HL-60/S4 (cell line): ENCODE results near the gene KANK2.
"Not testable (repeated sequence)": the region's sequence is repeated elsewhere in the genome, so short reads cannot be mapped to it uniquely, and the experiment has no call there.

Source experiments
- in situ Hi-C: fragments of 300-500 bp; cut with MboI; formaldehyde crosslinking; loops from 2 replicates; pipeline ENCODE4 v1.14.3; 2022; ENCODE audit warnings: low sequenced_read_pairs

The KANK2 gene

DNA sequence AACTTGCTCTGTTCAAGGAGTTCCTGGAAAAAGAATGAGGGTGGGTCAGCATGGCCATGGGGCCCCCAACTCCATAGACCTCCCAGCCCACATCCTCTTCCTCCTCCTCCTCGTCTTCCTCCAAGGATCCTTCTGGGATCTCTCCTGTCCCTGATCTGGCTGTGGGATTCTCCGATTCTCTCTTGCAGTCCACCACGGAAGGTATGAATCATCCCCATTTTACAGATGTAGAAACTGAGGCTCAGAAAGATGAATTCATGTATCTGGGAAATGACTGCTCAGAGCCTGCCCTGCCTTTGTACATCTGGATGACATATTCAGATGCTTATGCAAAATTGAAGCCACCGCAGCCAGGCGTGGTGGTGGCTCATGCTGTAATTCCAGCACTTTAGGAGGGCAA, 2.2 kb upstream of the KANK2 start:
- in situ Hi-C loops: no loop called here

DNA sequence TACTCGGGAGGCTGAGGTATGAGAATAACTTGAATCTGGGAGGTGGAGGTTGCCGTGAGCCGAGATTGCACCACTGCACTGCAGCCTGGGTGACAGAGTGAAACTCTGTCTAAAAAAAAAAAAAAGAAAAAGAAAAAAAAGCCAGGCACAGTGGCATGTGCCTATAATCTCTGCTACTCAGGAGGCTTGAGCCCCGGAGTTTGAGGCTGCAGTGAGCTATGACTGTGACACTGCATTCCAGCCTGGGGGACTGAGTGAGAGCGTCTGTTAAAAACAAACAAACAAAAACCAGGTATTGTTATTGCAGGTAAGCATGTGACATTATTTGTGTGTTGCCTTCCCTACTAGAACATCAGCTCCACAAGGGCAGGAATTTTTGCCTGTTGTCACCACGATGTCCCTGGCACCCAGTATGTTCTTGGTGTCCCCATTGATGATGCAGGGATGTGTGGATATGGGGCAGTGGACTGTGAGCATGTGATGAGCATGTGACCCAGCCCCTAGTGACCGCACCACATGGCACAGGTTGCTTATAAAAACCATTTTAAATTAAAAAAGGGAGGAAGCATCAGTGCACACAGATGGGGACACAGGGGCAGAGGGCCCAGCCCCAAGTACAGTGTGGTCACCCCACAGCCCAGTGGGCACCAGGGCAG, 1.6 kb upstream of the KANK2 start:
- in situ Hi-C loops: no loop called here

DNA sequence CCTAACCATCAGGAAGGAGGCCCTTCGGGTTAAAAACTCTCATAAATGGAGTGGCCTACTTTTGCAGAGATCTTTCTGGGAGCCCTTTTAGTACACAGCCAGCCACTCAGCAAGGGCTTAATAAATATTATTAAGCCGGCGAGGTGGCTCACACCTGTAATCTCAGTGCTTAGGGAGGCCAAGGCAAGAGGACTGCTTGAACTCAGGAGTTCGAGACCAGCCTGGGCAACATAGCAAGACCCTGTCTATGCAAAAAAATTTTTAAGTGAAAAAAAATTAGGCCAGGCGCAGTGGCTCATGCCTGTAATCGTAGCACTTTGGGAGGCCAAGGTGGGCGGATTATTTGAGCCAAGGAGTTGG, 810 bp upstream of the KANK2 start:
- in situ Hi-C loops: no loop called here

DNA sequence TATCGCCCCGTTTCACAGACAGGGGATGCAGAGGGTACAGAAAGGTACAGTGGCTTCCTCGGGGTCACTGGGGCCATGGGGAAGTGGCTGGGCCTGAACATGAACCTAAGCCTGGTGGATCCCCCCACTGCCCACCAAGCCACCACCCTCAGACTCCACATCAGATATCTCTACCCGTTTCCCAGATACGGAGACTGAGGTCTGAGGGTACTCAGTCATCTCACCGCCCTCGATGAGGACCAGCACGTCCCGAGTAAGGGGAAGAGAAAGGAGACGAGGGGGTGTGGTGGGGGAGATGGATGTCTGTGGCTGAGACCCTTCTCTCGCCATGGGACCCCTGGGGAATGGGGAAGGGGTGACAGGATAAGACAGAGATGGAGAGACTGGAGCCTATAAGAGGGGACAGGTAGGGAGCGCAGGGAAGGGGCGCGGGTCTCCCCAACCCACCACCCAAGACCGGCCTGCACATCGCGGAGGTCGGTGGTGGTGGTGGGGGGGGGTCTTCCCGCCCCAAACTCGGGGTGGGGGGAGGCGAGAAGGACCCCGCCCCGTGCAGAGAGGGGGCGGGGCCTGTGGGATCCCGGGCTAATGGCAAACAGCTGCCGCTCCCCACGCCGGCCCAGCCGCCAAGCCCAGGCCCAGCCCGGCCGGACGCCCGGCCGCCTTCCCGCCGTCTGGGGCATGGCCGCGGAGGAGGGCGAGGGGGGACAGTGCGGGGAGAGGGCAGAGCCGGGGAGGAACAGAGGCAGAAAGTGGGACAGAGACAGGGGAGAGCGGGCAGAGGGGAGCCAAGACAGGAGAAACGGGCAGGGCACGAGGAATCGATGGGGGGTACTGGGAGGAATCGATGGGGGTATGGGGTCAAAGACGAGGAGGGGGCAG, 698 bp downstream of the KANK2 start:
- in situ Hi-C loops: no loop called here

DNA sequence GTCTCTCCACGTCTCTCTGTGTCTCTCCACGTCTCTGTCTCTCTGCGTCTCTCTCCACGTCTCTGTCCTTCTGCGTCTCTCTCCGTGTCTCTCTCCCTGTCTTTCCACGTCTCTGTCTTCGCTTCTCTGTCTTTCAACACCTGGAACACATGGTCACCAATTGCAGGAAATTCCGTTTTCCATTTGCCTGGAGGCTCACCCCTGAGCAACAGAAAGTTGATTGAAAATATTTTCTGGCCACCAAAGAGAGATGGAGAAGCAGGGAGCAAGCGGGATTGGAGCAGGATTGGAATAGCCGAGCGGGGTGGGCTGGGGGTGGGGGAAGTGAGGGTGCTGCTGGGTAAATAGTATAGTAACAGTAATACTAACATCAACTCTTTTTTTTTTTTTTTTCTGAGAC, 1.7 kb downstream of the KANK2 start:
- in situ Hi-C loops: no loop called here

DNA sequence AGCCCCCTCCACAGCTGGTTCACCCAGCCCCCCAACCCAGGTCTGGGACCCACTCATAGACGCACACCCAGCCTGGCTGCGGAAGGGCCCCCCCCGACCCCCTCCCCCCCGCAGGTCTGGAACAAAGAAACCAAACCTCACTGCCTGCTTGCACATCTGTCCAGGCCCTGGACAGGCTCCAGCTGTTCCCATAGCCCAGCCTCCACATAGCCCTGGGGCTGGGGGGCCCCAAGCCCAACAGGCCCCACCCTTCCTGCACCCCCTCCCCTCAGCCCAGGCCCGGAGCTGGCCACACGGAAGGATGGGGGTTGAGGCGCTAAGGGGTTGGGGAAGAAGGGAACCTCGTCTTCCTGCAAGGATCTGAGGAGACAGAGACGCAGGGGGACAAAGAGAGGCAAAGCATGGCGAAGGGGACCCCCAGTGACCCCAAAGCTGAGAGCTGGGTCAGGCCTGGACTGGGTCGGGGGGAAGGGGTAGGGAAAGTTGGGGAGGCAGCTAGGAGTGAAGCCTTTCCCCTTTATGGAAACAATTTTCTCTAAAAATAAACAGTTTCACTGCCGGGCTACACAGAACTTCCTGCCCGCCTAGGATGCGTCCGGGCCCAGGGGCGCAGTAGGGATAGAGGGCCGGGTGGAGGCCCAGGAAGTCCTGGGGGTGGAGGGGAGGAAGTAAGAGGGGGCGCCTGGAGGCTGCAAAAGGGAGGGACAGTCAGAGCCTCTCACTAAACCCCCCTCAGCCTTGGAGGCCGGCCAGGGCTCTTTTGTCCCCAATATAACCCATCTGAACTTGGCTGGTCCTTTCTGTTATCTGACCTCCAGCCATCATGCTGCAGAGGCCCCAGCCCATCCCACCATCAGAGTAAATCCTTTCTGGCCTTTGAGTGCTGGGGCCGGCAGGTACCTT, 2.4 kb downstream of the KANK2 start:
- in situ Hi-C loops: no loop called here

DNA sequence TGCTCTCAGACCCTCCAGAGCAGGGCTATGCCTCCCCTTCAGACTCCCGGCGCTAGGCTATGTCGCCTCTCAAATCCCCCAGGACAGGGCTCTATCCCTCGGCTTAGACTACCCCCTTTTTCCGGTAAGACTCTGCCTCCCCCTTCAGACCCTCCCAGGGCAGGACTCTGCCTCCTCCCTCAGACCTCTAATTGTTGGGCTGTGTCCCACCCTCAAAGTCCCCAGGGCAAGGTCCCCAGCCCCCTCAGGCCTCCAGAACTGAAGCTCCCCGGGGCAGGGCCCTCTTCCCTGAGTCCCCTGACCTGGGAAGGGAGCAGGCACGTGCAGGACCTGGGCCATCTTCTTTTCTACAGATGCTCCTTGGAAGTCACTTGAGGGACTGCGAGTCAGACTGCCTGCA, 3.2 kb downstream of the KANK2 start:
- in situ Hi-C loops: no loop called here

DNA sequence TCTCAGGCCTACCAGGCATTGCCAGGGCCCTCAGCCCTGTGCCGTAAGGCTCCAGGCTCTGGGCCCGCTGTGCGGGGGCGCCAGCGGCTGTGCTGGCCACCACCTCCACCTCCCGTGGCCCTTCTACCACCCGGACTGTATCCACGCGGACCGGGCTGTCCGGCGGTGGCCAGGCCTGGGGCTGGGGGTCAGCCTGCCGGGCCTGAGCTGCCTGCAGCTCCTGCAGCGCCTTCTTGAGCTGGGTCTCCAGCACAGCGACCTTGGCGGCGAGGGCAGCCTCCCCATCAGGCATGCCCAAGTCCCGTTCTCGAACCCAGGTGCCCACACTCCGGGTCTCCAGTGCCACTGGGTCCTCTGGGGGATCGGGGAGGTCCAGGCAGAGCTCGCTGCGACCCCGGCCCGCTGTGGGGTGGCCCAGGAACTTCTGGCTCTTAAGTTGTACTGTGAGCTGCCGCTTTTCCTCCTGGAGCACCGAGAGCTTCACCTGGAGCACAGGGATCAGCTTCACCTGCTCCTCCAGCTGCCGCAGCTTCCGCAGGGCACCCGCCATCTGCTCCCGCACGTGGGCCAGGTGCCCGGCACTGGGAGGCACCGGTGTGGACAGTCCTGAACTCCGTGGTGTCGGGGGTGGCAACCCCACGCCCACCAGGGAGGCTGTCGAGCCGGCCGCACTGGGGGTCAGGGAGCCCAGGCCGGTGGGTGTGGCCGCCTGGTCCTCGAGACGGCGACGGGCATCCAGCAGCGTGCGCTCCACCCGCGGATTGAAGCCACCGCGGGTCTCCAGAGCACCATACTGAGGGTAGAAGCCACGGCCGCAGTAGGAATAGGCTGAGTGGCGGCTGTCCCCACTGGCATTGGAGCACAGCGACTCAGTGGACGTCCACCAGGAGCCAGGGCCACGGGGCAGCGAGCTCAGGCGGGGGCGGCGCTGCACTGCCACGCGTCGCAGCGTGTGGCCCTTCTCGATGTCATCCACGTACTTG, 4.1 kb downstream of the KANK2 start:
- in situ Hi-C loops: no loop called here

DNA sequence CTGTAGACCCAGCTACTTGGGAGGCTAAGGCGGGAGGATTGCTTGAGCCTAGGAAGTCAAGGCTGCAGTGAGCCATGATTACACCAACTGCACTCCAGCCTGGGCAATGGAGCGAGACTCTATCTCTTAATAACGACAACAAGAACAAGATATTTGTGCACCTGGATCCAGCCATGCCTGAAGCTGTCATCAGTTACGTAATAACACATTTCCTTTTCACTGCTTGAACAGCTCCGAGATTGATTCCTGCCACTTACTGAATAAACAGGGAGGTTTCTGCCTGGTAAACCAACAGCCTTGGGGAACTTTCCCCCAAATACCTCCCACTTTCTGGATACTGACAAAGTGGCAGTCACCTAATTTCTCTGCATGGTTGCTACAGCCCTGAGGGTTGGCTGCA, 5.4 kb downstream of the KANK2 start:
- in situ Hi-C loops: no loop called here

DNA sequence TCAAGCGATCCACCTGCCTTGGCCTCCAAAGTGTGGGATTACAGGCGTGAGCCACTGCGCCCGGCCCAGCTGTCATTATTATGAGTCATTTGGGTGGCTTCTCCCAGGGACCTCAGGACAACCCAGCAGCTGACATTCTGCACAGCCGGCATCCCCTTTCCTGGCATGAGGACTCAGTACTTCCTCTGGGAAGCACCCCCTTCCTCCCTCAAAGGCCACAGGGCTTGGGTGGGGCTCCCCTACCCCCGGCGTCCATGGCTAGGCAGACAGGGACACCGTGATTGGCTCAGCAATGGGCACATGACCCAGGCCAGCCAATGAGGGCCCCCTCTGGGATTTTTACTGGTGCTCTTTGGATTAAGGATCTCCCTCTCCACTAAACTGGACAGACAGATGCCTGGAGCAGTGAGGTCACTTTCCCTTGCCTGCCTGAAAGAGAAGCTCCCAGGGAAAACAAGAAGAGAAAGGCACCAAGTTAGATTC, 6.0 kb downstream of the KANK2 start:
- in situ Hi-C loops: no loop called here

DNA sequence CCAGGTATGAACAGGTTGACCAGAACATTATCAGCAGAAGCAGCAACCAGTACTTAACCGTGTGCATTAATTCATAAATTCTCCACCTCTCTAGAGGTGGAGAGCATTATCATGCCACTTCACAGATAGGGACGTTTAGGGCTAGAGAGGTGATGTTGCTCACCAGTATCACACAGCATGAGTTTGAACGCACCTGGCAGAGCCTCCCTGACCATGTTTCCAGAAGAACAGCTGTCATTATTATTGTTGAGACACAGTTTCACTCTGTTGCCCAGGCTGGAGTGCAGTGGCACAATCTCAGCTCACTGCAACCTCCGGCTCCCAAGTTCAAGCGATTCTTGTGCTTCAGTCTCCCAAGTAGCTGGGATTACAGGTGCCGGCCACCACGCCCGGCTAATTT, 6.8 kb downstream of the KANK2 start:
- in situ Hi-C loops: no loop called here

DNA sequence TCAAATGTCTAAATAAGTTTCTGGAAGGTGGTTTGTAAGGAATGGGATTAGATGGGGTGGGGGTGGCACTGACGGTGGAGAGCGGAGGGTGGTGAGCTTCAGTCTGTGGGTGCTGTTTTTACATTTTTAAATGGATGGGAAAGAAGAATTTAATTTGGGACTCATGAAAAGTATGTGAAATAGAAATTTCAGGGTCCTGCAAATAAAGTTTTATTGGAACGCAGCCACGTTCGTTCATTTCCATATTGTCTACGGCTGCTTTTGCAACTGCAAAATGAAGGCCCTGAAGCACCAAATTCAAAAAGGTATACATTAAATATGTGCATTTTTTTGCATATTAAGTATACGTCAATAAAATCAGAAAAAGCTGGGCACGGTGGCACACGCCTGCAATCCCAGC, 9.9 kb downstream of the KANK2 start:
- in situ Hi-C loops: no loop called here

DNA sequence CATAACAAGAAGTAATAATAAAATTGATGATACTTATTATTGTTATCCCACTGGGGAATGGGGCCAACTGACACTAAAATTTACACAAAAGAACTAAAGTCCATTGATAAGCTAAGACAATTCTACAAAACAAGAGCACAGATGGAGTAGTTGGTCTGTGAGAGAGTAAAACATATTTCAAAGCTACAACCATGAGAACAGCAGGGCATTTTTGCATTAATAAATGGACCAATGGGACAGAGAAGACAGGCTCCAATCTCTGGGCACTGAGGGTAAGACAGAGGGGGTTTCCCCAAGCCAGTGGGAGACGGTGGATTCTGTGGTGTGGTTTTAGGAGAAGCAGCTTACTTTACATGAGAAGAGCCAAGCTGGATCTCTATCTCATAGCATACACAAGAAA, 14.4 kb downstream of the KANK2 start:
- in situ Hi-C loops: no loop called here

DNA sequence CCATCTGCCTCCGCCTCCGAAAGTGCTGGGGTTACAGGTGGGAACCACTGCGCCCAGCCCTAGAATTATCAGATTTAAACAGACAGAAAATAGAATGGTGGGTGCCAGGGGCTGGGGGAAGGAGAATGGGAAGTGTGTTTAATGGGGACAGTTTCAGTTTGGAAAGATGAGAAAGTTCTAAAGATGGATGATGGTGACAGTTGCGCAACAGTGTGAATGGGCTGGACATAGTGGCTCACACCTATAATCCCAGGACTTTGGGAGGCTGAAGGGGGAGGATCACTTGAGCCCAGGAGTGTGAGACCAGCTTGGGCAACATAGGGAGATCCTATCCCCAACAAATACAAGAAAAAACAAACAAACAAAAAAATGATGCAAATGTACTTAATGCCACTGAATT, 15.9 kb downstream of the KANK2 start:
- in situ Hi-C loops: no loop called here

DNA sequence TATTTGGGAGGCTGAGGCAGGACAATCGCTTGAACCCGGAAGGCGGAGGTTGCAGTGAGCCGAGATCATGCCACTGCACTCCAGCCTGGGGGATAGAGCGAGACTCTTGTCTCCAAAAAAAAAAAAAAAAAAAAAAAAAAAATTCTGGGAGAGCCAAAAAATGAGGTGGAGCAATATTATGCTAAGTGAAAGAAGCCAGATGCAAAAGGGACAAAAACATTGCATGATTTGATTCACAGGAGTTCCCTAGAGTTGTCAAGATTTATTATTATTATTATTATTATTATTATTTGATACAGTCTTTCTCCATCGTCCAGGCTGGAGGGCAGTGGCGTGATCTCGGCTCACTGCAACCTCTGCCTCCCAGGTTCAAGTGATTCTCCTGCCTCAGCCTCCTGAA, 16.4 kb downstream of the KANK2 start:
- in situ Hi-C loops: not testable (repeated sequence)

DNA sequence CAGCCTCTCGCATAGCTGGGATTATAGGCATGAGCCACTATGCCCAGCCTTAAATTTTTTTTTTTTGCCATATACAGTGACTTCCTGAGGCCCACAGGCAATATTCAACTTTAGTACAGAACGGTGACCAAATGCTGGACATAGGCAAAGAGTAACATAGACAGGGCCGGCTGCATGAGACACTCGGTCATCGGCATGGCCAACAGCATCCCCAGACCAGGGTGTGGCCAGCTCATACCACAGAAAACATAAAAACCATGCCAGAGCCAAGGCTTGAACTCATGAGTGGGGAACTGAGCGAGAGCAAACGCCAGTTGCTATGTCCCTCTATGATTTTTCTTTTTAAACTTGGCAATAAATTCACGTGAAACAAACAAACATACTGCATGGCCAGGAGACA, 17.0 kb downstream of the KANK2 start:
- in situ Hi-C loops: no loop called here

DNA sequence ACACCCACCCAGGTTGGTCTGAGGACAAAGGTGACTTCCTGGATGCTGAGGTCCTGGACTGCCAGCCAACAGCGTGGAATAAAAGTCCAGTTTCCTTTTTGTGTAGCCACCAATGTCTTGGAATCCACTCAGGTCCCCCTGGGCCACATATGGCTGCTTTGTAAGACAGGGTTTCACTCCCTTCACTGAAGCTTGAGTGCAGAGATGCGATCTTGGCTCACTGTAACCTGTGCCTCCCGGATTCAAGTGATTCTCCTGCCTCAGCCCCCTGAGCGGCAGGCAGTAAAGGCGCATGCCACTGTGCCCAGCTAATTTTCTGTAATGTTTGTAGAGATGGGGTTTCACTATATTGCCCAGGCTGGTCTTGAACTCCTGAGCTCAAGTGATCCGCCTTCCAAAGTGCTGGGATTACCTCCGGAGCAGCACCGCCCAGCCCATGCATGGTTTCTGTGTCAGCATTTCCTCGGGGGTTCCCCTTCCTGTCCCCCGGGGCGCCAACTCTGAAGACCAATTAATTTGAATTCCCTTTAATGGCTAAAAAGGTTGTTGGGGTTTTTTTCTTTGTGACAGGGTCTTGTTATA, 17.5 kb downstream of the KANK2 start:
- in situ Hi-C loops: no loop called here

DNA sequence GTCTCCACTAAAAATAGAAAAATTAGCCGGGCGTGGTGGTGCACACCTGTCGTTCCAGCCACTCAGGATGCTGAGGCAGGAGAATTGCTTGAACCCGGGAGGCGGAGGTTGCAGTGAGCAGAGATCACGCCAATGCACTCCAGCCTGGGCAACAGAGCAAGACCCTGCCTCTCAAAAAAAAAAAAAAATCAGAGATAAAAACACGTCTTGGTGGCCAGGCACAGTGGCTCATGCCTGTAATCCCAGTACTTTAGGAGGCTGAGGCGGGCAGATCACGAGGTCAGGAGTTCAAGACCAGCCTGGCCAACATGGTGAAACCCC, 18.2 kb downstream of the KANK2 start:
- in situ Hi-C loops: not testable (repeated sequence)

DNA sequence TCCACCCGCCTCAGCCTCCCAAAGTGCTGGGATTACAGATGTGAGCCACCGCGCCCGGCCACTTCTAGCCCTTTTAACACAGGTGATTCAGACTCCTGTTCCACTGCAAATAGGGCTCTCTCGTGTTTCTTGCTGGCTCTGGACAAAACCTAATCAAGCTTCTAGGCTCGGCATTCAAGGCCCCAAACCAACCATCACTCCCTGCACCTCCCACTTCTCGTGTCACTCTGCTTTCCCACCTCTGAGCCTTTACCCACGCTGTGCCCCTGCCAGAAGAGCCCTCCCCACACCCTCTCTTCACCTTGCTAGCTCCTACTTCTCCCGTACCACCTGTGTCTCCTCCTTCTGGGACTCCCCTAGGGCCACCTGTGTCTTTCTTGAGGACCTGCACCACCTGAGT, 19.8 kb downstream of the KANK2 start:
- in situ Hi-C loops: no loop called here
